ENCODE results near the gene CD69.

DNA sequence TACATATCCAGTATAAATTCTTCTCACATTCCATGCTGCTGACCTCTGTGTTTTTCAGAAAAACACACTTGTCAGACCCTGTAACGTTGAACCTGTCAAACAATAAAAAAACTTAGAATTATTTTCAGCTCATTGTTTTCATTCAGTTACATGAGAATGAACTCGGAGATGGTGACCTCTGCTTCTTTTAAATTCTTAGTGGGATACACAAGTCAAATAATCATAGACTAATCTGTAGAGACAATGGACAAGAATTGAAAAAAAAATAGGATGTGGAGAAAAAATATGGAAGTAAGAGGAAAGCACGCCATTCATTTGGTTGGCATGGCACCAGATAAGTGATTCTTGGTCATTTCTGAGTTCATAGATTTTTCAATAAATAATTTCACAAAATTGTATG, 7.2 kb downstream of the CD69 start:
- TF ChIP-seq, protein P1, sequence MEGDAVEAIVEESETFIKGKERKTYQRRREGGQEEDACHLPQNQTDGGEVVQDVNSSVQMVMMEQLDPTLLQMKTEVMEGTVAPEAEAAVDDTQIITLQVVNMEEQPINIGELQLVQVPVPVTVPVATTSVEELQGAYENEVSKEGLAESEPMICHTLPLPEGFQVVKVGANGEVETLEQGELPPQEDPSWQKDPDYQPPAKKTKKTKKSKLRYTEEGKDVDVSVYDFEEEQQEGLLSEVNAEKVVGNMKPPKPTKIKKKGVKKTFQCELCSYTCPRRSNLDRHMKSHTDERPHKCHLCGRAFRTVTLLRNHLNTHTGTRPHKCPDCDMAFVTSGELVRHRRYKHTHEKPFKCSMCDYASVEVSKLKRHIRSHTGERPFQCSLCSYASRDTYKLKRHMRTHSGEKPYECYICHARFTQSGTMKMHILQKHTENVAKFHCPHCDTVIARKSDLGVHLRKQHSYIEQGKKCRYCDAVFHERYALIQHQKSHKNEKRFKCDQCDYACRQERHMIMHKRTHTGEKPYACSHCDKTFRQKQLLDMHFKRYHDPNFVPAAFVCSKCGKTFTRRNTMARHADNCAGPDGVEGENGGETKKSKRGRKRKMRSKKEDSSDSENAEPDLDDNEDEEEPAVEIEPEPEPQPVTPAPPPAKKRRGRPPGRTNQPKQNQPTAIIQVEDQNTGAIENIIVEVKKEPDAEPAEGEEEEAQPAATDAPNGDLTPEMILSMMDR (IDR thresholded peaks at IDR 0.05; ENCODE audit: low read length): no peak
- TF ChIP-seq EZH2 (optimal IDR thresholded peaks at IDR 0.05; ENCODE audit: low read depth, low read length): no peak

Data from MM.1S (cell line).